Mesenchymal stem cell (in vitro differentiated cells and primary cell): ENCODE data around the gene CACNA1S.

Source experiments
- DNase-seq: peaks from one replicate; pipeline ENCODE4 v3.0.0-alpha.2; 2013
- H2AFZ ChIP-seq: one replicate; pipeline ENCODE4 v1.6.1; 2013; ENCODE audit warnings: low read depth, mild to moderate bottlenecking, control low read depth, inconsistent platforms, low read length, moderate library complexity
- H2AK5ac ChIP-seq: 2 replicates; pipeline ENCODE4 v1.6.1; 2013; ENCODE audit warnings: low read length, moderate library complexity, mild to moderate bottlenecking, inconsistent platforms; ENCODE audit not compliant: severe bottlenecking
- H2BK120ac ChIP-seq: one replicate; pipeline ENCODE4 v1.6.1; 2013; ENCODE audit warnings: low read depth, mild to moderate bottlenecking, inconsistent platforms, low read length, moderate library complexity
- H2BK12ac ChIP-seq, 2 experiments: one replicate each; pipeline ENCODE4 v1.6.1; 2013; ENCODE audit warnings: inconsistent platforms in 2 of 2, low read length in 2 of 2, mild to moderate bottlenecking in 2 of 2, moderate library complexity in 2 of 2, control low read depth in 1 of 2
- H2BK15ac ChIP-seq: one replicate; pipeline ENCODE4 v1.6.1; 2013; ENCODE audit warnings: mild to moderate bottlenecking, low read depth, inconsistent platforms; ENCODE audit not compliant: poor library complexity, severe bottlenecking
- H2BK5ac ChIP-seq: 2 replicates; pipeline ENCODE4 v1.6.1; 2013; ENCODE audit warnings: low read depth, mild to moderate bottlenecking, low read length, control low read depth, inconsistent platforms; ENCODE audit not compliant: poor library complexity, severe bottlenecking
- H3K14ac ChIP-seq, 2 experiments: one replicate each; pipeline ENCODE4 v1.6.1; 2013; ENCODE audit warnings: inconsistent platforms in 2 of 2, low read length in 2 of 2, control low read depth in 1 of 2, mild to moderate bottlenecking in 1 of 2, moderate library complexity in 1 of 2
- H3K18ac ChIP-seq, 2 experiments: one replicate each; pipeline ENCODE4 v1.6.1; 2013; ENCODE audit warnings: inconsistent platforms in 2 of 2, low read length in 2 of 2, control low read depth in 1 of 2, low read depth in 1 of 2, mild to moderate bottlenecking in 1 of 2
- H3K23ac ChIP-seq, 2 experiments: one replicate each; pipeline ENCODE4 v1.6.1; 2013; ENCODE audit warnings: inconsistent platforms in 2 of 2, low read length in 2 of 2, mild to moderate bottlenecking in 2 of 2, moderate library complexity in 2 of 2, control low read depth in 1 of 2
- H3K27ac ChIP-seq: 2 replicates; pipeline ENCODE4 v1.5.1; 2013; ENCODE audit warnings: mild to moderate bottlenecking, moderate library complexity, low read length, control low read depth, inconsistent platforms; ENCODE audit not compliant: poor library complexity, severe bottlenecking
- H3K27me3 ChIP-seq, 2 experiments: 2 replicates each; pipeline versions ENCODE4 v1.6.1 to v1.7.0; 2013; ENCODE audit warnings: low read length in 2 of 2, mild to moderate bottlenecking in 2 of 2, moderate library complexity in 2 of 2, control low read depth in 1 of 2, inconsistent platforms in 1 of 2; ENCODE audit not compliant: control insufficient read depth in 1 of 2, insufficient read depth in 1 of 2
- H3K36me3 ChIP-seq, 2 experiments: 2 replicates each; pipeline versions ENCODE4 v1.6.1 to v1.7.0; 2013; ENCODE audit warnings: low read length in 2 of 2, control low read depth in 1 of 2, inconsistent platforms in 1 of 2, low read depth in 1 of 2, mild to moderate bottlenecking in 1 of 2; ENCODE audit not compliant: insufficient read depth in 2 of 2, control insufficient read depth in 1 of 2
- H3K4ac ChIP-seq, 2 experiments: one replicate each; pipeline ENCODE4 v1.6.1; 2013; ENCODE audit warnings: inconsistent platforms in 2 of 2, low read length in 2 of 2, mild to moderate bottlenecking in 2 of 2, moderate library complexity in 2 of 2, control low read depth in 1 of 2, low read depth in 1 of 2
- H3K4me1 ChIP-seq: 2 replicates; pipeline ENCODE4 v1.6.1; 2013; ENCODE audit warnings: low read depth, low read length, control low read depth; ENCODE audit not compliant: control insufficient read depth, insufficient read depth
- H3K4me2 ChIP-seq: 2 replicates; pipeline ENCODE4 v1.6.1; 2013; ENCODE audit warnings: low read length, mild to moderate bottlenecking, inconsistent platforms; ENCODE audit not compliant: poor library complexity, severe bottlenecking
- H3K4me3 ChIP-seq, 2 experiments: 2 replicates each; pipeline versions ENCODE4 v1.5.1 to v1.7.0; 2013; ENCODE audit warnings: low read length in 2 of 2, mild to moderate bottlenecking in 2 of 2, control low read depth in 1 of 2, low read depth in 1 of 2; ENCODE audit not compliant: insufficient read depth in 1 of 2
- H3K79me1 ChIP-seq: replicated peaks from 2 replicates; pipeline ENCODE4 v1.6.1; 2013; ENCODE audit warnings: mild to moderate bottlenecking, control low read depth, low read length, inconsistent platforms; ENCODE audit not compliant: poor library complexity, severe bottlenecking
- H3K9ac ChIP-seq: 2 replicates; pipeline ENCODE4 v1.7.0; 2013; ENCODE audit warnings: mild to moderate bottlenecking, low read length, moderate library complexity
- H3K9me3 ChIP-seq: 2 replicates; pipeline ENCODE4 v1.7.0; 2013; ENCODE audit warnings: mild to moderate bottlenecking, low read length; ENCODE audit not compliant: control insufficient read depth
- H4K8ac ChIP-seq: one replicate; pipeline ENCODE4 v1.6.1; 2013; ENCODE audit warnings: inconsistent platforms, mild to moderate bottlenecking, low read length, moderate library complexity
- H4K91ac ChIP-seq: one replicate; pipeline ENCODE4 v1.6.1; 2013; ENCODE audit warnings: mild to moderate bottlenecking, low read length, inconsistent platforms
- WGBS: methylation state at CpG from one replicate; pipeline ENCODE4 v1.1.7; 2013; ENCODE audit warnings: mixed read lengths; 5-methylcytosine and 5-hydroxymethylcytosine counted together

Gene CACNA1S

DNA sequence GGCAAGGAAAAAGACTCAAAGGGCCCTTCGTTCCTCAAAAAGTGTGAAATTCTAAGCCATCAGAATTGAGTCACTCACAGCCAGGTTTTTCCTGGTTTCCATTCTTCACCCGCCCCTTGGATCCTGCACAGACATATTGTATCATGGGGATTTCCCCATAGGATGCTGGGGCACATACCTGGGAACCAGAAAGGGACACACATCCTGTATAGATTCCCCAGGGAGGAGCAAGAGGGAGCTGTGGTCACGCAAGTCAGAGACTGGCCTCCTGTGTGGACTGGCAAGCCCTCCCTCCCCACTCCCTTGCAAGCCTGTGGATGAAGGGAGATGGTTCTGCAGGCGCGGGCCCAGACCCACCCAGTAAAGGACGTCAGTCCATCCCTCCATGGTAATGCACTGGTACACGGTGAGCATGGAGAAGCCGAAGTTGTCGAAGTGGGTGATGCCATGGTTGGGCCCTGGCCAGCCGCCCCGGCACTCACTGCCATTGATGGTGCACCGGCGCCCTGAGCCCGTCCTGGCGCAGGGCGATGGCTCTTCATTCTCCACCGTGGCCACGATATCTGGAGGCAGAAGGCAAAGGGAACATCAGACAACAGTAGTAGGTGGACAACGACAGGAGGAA, 23.2 kb downstream of the CACNA1S start:
- Histone ChIP-seq H3K9me3 (no peaks in the 10 kb centered on the region), H3K27ac (no peak overlapping the region), H2BK12ac (no peak overlapping the region), H3K4me3 (no peak overlapping the region), H2BK15ac (no peak overlapping the region), H3K36me3 (no peaks in the 10 kb centered on the region), H3K18ac (no peak overlapping the region), H4K8ac (no peak overlapping the region), H3K14ac (peak overlapping the region in 1 of 2 experiments; percentile 26), H3K4ac (no peak overlapping the region), H3K4me1 (no peaks in the 10 kb centered on the region), H4K91ac (no peak overlapping the region), H2BK120ac (no peak overlapping the region), H3K4me2 (no peak overlapping the region), H3K27me3 (peaks cover 31 to 68% of the 10 kb centered on the region in 2 experiments), H2AFZ (no peak overlapping the region), H2BK5ac (no peak overlapping the region), H3K23ac (no peak overlapping the region), H2AK5ac (no peak overlapping the region), H3K79me1 (no peaks in the 10 kb centered on the region), H3K9ac (no peak overlapping the region)
- DNase-seq, result no peak
- WGBS, result 91% methylated on average over 19 of the region's 19 CpGs

DNA sequence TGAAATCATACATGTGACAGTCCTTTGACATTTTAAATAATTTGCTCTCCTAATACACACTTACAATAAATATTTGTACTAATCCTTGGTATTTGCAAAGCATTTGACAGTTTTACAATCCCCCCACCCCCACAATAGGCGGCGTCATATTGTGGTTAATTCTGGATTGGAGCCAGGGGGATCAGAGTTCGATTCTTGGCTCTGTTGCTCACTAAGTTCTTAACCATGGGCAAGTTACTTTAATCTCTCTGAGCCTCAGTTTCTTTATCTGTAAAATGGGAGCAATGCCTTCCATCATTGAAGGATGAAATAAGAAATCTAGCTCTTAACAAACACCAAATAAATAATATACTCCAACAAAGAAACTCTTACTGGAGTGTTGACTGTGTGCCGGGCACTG, 23.8 kb downstream of the CACNA1S start:
- H3K9me3 ChIP-seq, result no peaks in the 10 kb centered on the region
- DNase-seq, result no peak
- H3K27ac ChIP-seq, result no peak overlapping the region
- H2BK120ac ChIP-seq, result no peak overlapping the region
- no peak overlapping the region for H3K14ac ChIP-seq
- H3K4ac ChIP-seq, result no peak overlapping the region
- no peak overlapping the region for H2BK12ac ChIP-seq
- no peak overlapping the region for H2AFZ ChIP-seq
- H3K18ac ChIP-seq, result no peak overlapping the region
- no peaks in the 10 kb centered on the region for H3K79me1 ChIP-seq
- H3K27me3 ChIP-seq, result peaks cover 36 to 68% of the 10 kb centered on the region in 2 experiments
- no peak overlapping the region for H3K23ac ChIP-seq
- H3K4me1 ChIP-seq, result no peaks in the 10 kb centered on the region
- no peak overlapping the region for H2BK5ac ChIP-seq
- no peak overlapping the region for H3K4me3 ChIP-seq
- no peak overlapping the region for H3K9ac ChIP-seq
- H3K36me3 ChIP-seq, result no peaks in the 10 kb centered on the region
- no peak overlapping the region for H2AK5ac ChIP-seq
- no peak overlapping the region for H2BK15ac ChIP-seq
- 80% methylated on average over 2 of the region's 4 CpGs for WGBS
- H4K91ac ChIP-seq, result no peak overlapping the region
- no peak overlapping the region for H4K8ac ChIP-seq
- H3K4me2 ChIP-seq, result no peak overlapping the region

DNA sequence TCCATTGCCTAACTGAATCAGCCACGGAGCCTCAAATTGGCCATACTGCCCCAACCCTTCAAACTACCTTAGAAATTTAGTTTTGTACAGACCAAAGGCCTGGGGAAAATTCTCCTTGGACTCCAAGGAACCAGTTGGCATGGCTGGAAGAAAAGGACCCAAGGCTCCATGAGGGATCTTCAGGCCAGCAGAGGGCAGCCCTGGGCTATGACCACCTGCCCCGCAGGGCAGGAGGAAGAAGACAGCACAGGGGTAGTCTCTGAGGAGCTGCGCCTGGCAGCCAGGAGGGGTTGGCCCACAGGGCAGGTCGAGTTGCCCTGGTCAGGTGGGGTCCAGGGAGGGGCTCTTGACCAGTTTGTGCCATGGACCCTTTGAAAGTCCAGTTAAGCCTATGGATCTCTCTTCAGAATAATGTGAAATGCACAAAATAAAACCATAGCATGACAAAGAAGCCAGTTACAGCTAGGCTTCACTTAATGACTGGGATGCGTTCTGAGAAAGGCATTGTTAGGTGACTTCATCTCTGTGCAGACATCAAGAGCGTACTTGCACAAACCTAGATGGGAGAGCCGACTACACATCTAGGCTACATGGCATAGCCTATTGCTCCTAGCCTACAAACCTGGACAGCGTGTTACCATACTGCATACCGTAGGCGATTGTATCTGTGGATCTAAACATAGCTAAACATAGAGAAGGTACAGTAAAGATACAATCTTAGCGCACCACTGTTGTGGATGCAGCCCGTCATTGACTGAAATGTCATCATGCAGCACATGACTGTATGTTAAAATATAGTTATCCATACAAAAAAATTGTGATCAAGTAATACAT, 26.1 kb downstream of the CACNA1S start:
- H2AFZ ChIP-seq, result no peak overlapping the region
- H2BK120ac ChIP-seq, result no peak overlapping the region
- no peaks in the 10 kb centered on the region for H3K9me3 ChIP-seq
- no peak overlapping the region for H2BK15ac ChIP-seq
- H2BK5ac ChIP-seq, result no peak overlapping the region
- DNase-seq, result peak; percentile 57
- no peak overlapping the region for H3K14ac ChIP-seq
- no peak overlapping the region for H2AK5ac ChIP-seq
- 70% methylated on average over 11 of the region's 12 CpGs for WGBS
- no peak overlapping the region for H3K4me2 ChIP-seq
- no peaks in the 10 kb centered on the region for H3K79me1 ChIP-seq
- no peaks in the 10 kb centered on the region for H3K4me1 ChIP-seq
- H3K27ac ChIP-seq, result no peak overlapping the region
- H3K27me3 ChIP-seq, result peaks cover 40 to 63% of the 10 kb centered on the region in 2 experiments
- H3K4ac ChIP-seq, result no peak overlapping the region
- H3K36me3 ChIP-seq, result no peaks in the 10 kb centered on the region
- no peak overlapping the region for H3K23ac ChIP-seq
- no peak overlapping the region for H3K4me3 ChIP-seq
- H3K9ac ChIP-seq, result no peak overlapping the region
- H3K18ac ChIP-seq, result no peak overlapping the region
- H2BK12ac ChIP-seq, result no peak overlapping the region
- no peak overlapping the region for H4K8ac ChIP-seq
- no peak overlapping the region for H4K91ac ChIP-seq

DNA sequence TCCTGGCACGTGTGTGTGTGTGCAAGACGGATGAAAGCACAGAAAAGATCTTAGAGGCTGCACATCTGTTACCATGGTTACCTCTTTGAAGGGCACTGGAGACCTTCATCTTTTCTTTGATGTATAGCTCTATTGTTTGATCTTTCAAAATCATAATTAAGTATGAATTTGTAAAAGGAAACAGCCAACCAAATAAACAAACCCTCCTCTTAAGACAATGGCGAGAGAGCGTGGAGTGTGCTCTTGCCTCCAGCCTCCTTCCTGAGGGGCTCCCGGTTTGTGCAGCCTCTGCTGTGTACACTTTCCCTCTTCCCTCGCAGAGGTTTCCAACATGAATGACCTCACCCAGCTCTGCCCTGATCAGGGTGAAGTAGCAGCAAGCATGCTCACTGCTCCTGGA, 27.9 kb downstream of the CACNA1S start:
- no peak overlapping the region for H4K8ac ChIP-seq
- H3K4me1 ChIP-seq, result no peaks in the 10 kb centered on the region
- no peak overlapping the region for H2BK15ac ChIP-seq
- no peak overlapping the region for H3K14ac ChIP-seq
- H3K4ac ChIP-seq, result no peak overlapping the region
- H2AK5ac ChIP-seq, result no peak overlapping the region
- no peak overlapping the region for H3K4me2 ChIP-seq
- H2BK5ac ChIP-seq, result no peak overlapping the region
- DNase-seq, result no peak
- no peak overlapping the region for H3K27ac ChIP-seq
- WGBS, result 63% methylated on average over 5 of the region's 6 CpGs
- H3K27me3 ChIP-seq, result peaks cover 46 to 74% of the 10 kb centered on the region in 2 experiments
- H3K4me3 ChIP-seq, result no peak overlapping the region
- no peak overlapping the region for H2BK120ac ChIP-seq
- no peak overlapping the region for H4K91ac ChIP-seq
- no peak overlapping the region for H3K18ac ChIP-seq
- H3K23ac ChIP-seq, result no peak overlapping the region
- H3K9ac ChIP-seq, result no peak overlapping the region
- H3K79me1 ChIP-seq, result no peaks in the 10 kb centered on the region
- H2BK12ac ChIP-seq, result no peak overlapping the region
- no peaks in the 10 kb centered on the region for H3K36me3 ChIP-seq
- no peaks in the 10 kb centered on the region for H3K9me3 ChIP-seq
- no peak overlapping the region for H2AFZ ChIP-seq
